HG02759 (cell line): ENCODE results near the gene RAB4B.
"Not testable (repeated sequence)": the region's sequence is repeated elsewhere in the genome, so short reads cannot be mapped to it uniquely, and the experiment has no call there.

Source experiments
- ATAC-seq: cut with Tn5 transposase; IDR thresholded peaks from one replicate; pipeline ENCODE4 v1.9.1; 2021; ENCODE audit warnings: mild to moderate bottlenecking, moderate library complexity; ENCODE audit not compliant: unreplicated experiment

RAB4B gene

GRCh38 chr19:40776932-40777644 lies 959 bp upstream of the RAB4B start:
- ATAC-seq = peak; percentile 55

- no peak for ATAC-seq
These were observed 456 bp upstream of the RAB4B start for GRCh38 chr19:40777645-40777936.

- ATAC-seq = no peak
These were observed 748 bp downstream of the RAB4B start for GRCh38 chr19:40778706-40779284.

- ATAC-seq = no peak
These were observed 2.5 kb downstream of the RAB4B start for GRCh38 chr19:40780582-40780981.

- ATAC-seq = no peak
These were observed 3.1 kb downstream of the RAB4B start for GRCh38 chr19:40781140-40781539.

GRCh38 chr19:40783711-40784110 lies 5.7 kb downstream of the RAB4B start:
- no peak for ATAC-seq

GRCh38 chr19:40784146-40784545 lies 6.1 kb downstream of the RAB4B start:
- ATAC-seq = not testable (repeated sequence)

- ATAC-seq = no peak
These were observed 7.5 kb downstream of the RAB4B start for GRCh38 chr19:40785526-40785925.

- no peak for ATAC-seq
These were observed 8.3 kb downstream of the RAB4B start for GRCh38 chr19:40786060-40787037.

GRCh38 chr19:40791349-40791748 lies 13.3 kb downstream of the RAB4B start:
- no peak for ATAC-seq

- no peak for ATAC-seq
These were observed 13.9 kb downstream of the RAB4B start for GRCh38 chr19:40791996-40792395.

- ATAC-seq = no peak
These were observed 19.3 kb downstream of the RAB4B start for GRCh38 chr19:40797166-40797962.

- no peak for ATAC-seq
These were observed 20.1 kb downstream of the RAB4B start for GRCh38 chr19:40797963-40798682.

GRCh38 chr19:40798683-40799557 lies 20.9 kb downstream of the RAB4B start, which contains the start of gene EGLN2:
Gene EGLN2, plus strand, starts transcription at chr19:40799191. Its CDS starts 1,382 bp downstream, at chr19:40800573.
- peak; percentile 82 for ATAC-seq

GRCh38 chr19:40799558-40800338 lies 21.7 kb downstream of the RAB4B start:
- ATAC-seq = peak; percentile 20

- no peak for ATAC-seq
These were observed 22.4 kb downstream of the RAB4B start for GRCh38 chr19:40800339-40800996.

- no peak for ATAC-seq
These were observed 22.9 kb downstream of the RAB4B start for GRCh38 chr19:40800997-40801377.
